ENCODE data around the gene RBMS3.

RBMS3 gene

DNA sequence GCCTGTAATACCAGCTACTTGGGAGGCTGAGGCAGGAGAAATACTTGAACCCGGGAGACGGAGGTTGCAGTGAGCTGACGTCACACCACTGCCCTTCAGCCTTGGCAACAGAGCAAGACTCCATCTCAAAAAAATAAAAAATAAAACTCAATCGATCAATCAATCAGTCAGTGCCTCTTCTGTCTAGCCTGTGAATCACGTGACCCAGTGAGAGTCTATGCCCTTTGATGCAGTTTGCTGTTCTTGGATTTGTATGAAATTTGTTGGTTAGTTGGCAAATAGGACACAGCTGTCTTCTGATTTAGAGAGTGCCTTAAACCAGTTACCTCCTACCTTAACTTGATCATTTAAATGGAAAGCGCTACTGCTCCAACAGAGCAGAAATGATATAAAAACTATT, 3.6 kb upstream of the RBMS3 start:
- DNase-seq (ENCODE audit: low read depth) = no peak

GRCh38 chr3:29279286-29279685, 1.6 kb upstream of the RBMS3 start:
- DNase-seq (ENCODE audit: low read depth) = no peak

DNA sequence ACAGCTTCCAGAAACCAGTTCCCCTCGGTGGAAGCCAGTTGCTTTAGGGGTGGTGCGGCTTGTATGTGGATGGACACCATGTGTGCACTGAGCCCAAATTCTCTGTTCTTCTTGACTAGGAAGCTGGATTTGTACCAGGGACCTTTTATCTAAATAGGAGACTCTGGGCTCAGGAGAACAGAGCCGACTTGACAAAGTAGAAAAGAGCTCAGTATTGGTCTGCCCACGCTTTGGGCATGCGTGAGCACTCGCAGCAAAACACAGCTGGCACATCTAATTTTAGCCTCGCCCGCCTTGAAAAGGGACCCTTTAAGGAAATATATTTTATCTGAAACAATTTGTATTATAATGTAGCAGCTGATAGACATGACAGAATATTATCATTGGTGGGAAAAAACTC, 1.1 kb upstream of the RBMS3 start:
- DNase-seq (ENCODE audit: low read depth) = no peak

GRCh38 chr3:29281094-29281343, 148 bp downstream of the RBMS3 start:
- DNase-seq (ENCODE audit: low read depth) = peak; percentile 33

DNA sequence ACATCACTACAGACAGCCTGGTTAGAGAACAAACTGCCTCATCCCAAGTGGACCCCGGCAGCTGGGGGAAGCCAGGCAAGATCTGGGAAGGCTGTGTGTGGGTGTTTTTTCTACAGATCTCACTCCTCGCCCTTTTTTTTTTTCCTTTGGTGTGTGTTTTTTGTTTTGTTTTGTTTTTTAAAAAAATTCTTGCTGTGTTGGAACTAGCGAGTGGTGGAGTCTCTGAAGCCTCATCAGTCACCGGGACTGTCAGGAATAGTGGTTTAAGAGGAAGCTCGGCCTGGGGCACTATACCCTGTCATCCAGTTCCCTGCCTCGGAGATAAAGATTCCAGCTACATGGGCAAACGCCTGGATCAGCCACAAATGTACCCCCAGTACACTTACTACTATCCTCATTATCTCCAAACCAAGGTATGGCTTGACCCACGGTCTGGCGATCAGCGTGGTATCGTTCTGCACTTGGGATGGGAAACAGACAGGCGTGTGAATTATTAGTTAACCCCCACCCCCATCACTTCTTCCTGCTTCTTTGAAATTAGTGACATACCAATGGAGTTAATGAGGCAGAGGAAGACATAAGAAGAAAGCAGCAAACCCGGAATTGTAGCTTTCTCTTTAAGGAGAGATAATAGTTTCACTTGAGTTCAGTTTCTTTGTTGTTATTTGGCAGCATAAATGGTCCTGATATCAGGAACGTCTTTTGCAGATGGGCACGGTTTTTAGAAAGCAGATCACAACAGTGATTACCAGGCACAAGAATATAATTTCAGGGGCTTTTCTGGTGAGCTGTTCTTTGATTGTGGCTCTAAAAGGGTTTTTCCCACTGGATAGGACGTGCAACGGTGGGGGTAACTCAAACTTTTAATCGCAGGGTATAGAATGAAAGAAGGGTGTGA, 722 bp downstream of the RBMS3 start:
- DNase-seq (ENCODE audit: low read depth) = no peak

- DNase-seq (ENCODE audit: low read depth) = peak; percentile 45
These were observed 1.8 kb downstream of the RBMS3 start for GRCh38 chr3:29282427-29283230.

DNA sequence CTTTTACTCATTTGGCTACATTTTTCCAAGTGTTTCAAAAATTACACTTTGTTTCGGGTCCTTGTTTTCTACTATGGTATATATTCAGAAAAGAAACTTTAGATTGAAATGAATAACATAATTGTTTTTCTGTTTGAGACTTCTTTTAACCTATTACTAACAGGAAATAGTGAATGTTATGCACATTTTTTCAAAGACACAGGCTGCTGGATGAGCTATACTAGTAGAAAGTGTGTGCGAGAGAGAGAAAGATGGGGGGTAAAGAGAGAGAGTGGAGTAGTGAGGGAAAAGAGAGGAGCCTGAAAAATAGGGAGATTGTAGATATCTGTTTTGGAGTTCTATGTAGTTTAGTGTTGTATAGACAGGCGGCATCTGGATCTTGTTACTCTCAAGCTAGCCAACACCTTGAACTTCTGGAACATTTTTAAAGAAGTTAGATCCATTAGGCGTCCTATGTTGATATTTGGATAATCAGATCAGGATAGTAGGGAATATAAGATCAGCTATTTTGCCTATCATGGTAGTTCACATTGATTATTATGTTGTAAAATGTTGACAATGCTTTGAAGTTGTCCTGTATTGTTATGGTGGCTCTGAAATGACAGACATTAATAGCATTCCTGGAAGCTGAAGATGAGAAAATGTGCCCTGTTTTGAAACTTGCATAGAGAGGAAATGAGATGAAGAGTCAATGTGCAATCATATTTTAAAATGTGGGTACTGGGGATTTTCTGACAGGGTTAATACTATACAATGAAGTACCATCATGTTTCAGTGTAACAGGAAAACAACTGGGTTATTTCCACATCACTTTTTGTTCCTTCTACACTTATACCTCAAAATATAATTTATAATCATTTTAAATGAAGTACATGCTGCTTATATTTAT, 2.6 kb downstream of the RBMS3 start:
- DNase-seq (ENCODE audit: low read depth) = no peak

DNA sequence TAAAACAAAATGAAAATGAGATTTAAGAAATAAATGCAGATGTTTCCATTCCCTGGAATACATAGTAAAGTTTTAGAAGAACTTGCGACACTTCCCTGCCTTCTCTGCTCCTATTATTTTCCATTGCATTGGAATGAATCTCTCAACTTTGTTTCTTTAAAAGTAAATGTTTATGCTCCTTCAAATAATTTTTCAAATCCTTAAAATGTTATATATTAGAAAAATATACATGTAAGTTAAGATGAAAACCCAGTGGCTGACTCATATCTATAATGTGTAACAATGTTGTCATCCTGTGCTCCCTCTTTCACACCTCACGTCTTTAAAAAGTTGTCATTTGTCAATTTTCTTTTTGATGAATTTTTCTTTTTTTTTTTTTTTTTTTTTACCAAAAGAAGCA, 3.6 kb downstream of the RBMS3 start:
- no peak for DNase-seq (ENCODE audit: low read depth)

DNA sequence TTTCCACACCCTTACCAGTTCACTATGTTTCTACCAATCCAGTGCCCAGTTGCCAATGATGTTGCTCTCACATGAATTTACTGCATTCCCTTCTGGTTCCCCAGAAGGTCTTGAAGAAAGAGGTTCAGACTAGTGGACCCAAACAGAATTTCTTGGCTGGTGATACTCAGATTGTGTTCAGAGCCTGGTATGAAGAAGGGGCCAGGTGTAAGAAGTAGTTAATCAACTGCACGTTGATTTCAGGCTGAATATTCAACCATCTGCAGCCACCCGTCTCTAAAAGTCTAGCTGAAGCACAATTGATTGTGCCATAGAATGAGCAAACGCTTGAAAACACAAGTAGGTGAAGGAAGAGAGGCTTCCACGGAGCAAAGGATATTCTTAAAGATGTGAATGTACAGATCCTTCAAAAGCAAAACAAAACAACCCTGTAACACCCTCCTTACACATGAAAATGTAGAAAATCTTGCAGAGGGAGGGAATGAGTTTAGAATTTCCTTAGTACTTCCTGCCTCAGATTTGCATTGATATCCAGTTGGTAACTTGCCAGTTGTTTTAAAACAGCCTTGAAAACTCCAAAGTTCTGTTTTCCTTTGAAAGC, 4.7 kb downstream of the RBMS3 start:
- peak; percentile 33 for DNase-seq (ENCODE audit: low read depth)

DNA sequence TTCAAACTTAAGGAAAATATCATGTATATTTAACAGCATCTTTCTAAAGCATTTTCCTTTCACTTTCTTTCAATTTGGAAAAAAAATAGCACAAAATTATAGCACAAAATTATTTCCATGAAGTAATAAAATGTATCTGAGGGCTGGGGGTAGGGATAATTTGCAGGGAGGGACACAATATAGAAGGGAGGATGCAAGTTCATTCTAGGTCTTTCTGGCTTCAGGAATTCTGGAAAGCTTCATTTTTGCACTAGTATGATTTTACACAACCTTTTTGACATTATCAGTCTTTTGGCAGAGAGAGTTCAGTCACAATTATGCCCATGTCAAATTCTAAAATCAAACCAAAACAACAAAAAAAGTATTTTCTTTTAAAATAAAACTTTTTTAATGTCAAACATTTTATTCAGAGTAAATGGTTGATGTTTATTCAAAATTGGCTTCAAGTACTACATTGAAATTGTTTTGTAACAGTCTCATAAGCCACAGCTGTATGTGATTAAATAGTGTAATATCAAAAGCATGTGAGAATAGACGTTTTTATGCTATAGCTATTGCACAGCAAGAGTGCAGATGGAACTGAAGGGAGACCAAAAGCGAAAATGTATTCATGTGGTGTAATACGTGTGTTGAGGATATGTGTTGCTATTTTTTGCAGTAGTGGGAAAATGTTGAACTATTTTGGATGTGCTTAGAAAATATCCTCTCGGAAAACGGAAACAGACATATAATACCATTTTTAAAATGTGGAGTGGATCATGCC, 5.8 kb downstream of the RBMS3 start:
- DNase-seq (ENCODE audit: low read depth) = peak; percentile 74

DNA sequence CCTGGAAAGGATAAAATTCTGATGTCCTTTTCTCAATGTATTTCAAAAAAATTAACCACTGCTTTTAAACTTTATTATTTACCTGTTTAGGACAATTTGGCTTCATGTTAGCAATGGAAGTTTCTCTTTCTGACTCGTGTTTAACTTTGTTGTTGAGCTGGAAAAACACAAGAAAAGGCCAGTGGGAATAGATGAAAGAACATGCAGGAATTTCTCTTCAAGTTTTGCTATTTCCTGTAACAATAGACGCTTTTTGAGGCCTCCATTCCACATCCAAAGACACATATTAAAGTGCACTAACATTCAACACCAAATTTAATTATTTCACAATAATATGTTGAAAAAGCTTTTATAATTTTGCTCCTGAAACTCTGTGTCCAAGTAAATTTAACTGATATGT, 9.7 kb downstream of the RBMS3 start:
- DNase-seq (ENCODE audit: low read depth) = no peak

- no peak for DNase-seq (ENCODE audit: low read depth)
These were observed 10.6 kb downstream of the RBMS3 start for GRCh38 chr3:29291260-29291981.

DNA sequence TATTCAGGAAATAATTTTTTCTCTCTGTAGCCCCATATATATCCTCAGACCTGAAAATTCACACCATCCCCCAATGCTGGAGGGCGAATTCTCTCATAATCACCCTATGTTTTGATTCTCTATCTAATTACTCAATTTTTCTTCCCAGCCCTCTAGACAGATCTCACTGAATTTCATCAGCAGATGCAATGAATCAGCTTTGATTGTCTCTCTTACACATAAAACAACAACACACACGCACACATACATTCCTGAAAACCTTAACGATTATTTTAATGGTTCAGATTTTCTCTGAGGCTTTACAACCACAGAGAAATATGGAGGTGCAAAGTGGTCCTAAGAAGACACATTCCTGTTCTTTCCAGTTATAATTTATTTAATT, 11.1 kb downstream of the RBMS3 start:
- DNase-seq (ENCODE audit: low read depth) = no peak

GRCh38 chr3:29293421-29293820, 12.6 kb downstream of the RBMS3 start:
- no peak for DNase-seq (ENCODE audit: low read depth)

DNA sequence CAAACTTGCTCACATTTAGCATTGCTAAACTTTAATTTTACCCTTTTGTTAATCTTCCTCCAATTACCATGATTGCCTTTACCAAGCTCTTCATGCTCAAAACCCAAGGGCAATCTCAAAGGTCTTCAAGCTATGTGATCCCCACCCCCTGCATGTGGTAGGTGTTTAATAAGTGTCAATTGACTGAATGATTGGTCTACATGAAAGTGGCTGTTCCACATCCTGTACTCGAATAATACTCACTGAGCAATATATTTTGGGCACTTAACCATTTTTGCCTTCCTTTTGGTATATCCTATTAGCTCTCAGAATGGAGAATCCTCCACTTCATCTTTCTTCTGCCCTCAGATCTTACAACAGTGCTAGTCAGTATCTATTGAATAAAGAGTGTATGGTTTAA, 17.1 kb downstream of the RBMS3 start:
- DNase-seq (ENCODE audit: low read depth) = no peak

DNA sequence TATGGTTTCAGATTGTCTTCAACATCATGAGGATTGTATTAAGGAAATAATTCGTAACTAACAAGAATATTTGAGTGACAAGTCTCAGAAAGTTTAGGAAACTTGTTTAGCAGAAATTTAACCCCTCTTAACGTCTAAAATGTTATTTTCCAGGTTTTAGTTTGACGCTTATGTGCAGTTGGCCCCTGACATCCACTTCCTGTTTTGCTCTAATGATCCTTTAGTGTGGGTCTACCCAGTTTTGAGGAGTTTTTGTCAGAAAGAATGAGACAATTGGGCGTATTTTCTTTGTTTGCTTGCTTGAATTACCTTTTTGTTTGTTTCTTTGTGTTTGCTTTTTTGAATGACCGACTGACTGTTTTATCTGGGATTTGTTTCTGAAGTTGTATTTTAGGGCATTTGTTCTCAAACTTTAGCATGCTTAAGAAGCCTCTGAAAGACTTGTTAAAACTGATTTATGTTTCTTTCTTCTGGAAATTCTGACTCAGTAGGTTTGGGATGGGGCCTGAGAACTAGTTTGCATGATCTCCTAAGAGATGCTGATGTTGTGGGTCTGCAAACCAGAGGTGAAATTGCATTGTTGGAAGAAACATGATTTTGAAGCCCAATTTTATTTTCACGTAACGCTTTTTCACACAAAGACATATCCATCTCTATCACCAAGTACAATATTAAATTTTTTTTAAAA, 20.6 kb downstream of the RBMS3 start:
- no peak for DNase-seq (ENCODE audit: low read depth)

GRCh38 chr3:29302619-29303018, 21.7 kb downstream of the RBMS3 start:
- no peak for DNase-seq (ENCODE audit: low read depth)

- no peak for DNase-seq (ENCODE audit: low read depth)
These were observed 26.4 kb downstream of the RBMS3 start for GRCh38 chr3:29307295-29307694.

- DNase-seq (ENCODE audit: low read depth) = no peak
These were observed 30.0 kb downstream of the RBMS3 start for GRCh38 chr3:29310865-29311264.

- DNase-seq (ENCODE audit: low read depth) = no peak
These were observed 30.9 kb downstream of the RBMS3 start for GRCh38 chr3:29311795-29312194.

Measured in fibroblast of the conjunctiva (primary cell).